Measurements from ENCODE around the gene VSTM4.

VSTM4 gene

GRCh38 chr10:49070701-49071100, 44.6 kb downstream of the VSTM4 start:
- DNase-seq (ENCODE audit: low read depth), result no peak

- DNase-seq (ENCODE audit: low read depth), result no peak
Observed at GRCh38 chr10:49068672-49069217, 46.6 kb downstream of the VSTM4 start.

GRCh38 chr10:49068209-49068608, 47.1 kb downstream of the VSTM4 start:
- DNase-seq (ENCODE audit: low read depth), result no peak

- DNase-seq (ENCODE audit: low read depth), result no peak
Observed at GRCh38 chr10:49066944-49067730, 48.2 kb downstream of the VSTM4 start.

GRCh38 chr10:49062229-49062628, 53.1 kb downstream of the VSTM4 start:
- DNase-seq (ENCODE audit: low read depth), result no peak

GRCh38 chr10:49061667-49062066, 53.7 kb downstream of the VSTM4 start:
- DNase-seq (ENCODE audit: low read depth), result no peak

GRCh38 chr10:49058463-49059255, 56.7 kb downstream of the VSTM4 start:
- no peak for DNase-seq (ENCODE audit: low read depth)

GRCh38 chr10:49057231-49057880, 58.0 kb downstream of the VSTM4 start:
- DNase-seq (ENCODE audit: low read depth), result no peak

GRCh38 chr10:49056356-49056755, 59.0 kb downstream of the VSTM4 start:
- DNase-seq (ENCODE audit: low read depth), result no peak

- no peak for DNase-seq (ENCODE audit: low read depth)
Observed at GRCh38 chr10:49055221-49055849, 60.0 kb downstream of the VSTM4 start.

GRCh38 chr10:49054753-49055152, 60.6 kb downstream of the VSTM4 start:
- no peak for DNase-seq (ENCODE audit: low read depth)

GRCh38 chr10:49053998-49054692, 61.2 kb downstream of the VSTM4 start:
- DNase-seq (ENCODE audit: low read depth), result no peak

- DNase-seq (ENCODE audit: low read depth), result no peak
Observed at GRCh38 chr10:49053053-49053997, 62.0 kb downstream of the VSTM4 start.

- no peak for DNase-seq (ENCODE audit: low read depth)
Observed at GRCh38 chr10:49052069-49052468, 63.3 kb downstream of the VSTM4 start.

- DNase-seq (ENCODE audit: low read depth), result no peak
Observed at GRCh38 chr10:49050906-49051305, 64.4 kb downstream of the VSTM4 start.

GRCh38 chr10:49050366-49050765, 65.0 kb downstream of the VSTM4 start:
- DNase-seq (ENCODE audit: low read depth), result no peak

GRCh38 chr10:49049660-49050059, 65.7 kb downstream of the VSTM4 start:
- no peak for DNase-seq (ENCODE audit: low read depth)

- DNase-seq (ENCODE audit: low read depth), result no peak
Observed at GRCh38 chr10:49047128-49047639, 68.1 kb downstream of the VSTM4 start.

- no peak for DNase-seq (ENCODE audit: low read depth)
Observed at GRCh38 chr10:49044293-49045193, 70.8 kb downstream of the VSTM4 start.
